RPMI7951 (cell line): ENCODE measurements around the gene AP2M1. TPM values are rescaled to one million over a fixed set of nuclear protein-coding genes. Genes with fewer than 3 reads are reported as not detected.

Source experiments
- DNase-seq: peaks from one replicate; pipeline ENCODE4 v3.0.0-alpha.2; 2012; ENCODE audit warnings: low read depth
- total RNA-seq: library from RNA; depleted of rRNA; stranded (reverse); fragments of >200 nt; shearing (Covaris generic); gene quantifications from 2 replicates; pipeline ENCODE4 v1.2.3, GENCODE V29; 2014

AP2M1 gene
- total RNA-seq, 1 experiment from 2014 or later: 699 TPM

DNA sequence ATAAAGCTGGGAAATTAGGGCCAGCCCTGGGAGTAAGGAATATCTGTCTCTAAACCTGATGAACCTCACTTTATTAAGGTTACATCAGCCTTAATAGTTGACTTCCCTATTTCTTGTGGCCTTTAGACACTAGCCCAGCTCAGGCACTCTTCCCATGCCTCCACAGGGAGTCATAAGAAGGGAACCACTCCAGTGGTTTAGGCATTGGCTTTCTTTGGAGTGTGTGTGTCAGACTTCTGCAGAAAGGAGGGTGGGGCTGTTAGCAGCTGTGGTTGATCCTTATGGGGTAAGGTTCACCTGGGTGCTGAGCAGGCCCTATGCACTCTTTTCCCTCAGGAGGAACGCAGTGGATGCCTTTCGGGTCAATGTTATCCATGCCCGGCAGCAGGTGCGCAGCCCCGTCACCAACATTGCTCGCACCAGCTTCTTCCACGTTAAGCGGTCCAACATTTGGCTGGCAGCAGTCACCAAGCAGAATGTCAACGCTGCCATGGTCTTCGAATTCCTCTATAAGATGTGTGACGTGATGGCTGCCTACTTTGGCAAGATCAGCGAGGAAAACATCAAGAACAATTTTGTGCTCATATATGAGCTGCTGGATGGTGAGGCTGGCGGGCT lies 4.0 kb downstream of the AP2M1 start:
- no peak for DNase-seq

DNA sequence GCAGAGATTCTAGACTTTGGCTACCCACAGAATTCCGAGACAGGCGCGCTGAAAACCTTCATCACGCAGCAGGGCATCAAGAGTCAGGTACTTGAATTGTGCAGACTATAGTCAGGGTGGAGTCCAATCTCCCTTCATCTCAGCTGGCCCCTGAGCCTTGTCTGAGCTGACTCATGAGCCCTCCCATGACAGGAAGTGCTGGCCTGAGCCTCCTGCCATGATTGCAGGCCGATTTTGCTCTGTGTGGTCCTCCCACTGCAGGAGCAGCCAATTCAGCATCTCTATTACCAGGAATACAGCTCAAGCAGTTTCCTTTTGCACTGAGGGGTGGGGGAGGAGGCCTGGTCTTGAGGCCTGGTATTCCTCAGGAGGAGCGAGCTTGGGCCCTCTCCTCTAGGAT lies 5.5 kb downstream of the AP2M1 start:
- peak; percentile 64 for DNase-seq

GRCh38 chr3:184181596-184181995 lies 6.9 kb downstream of the AP2M1 start:
- DNase-seq: no peak

- no peak for DNase-seq
Measured at GRCh38 chr3:184183679-184184078, 9.0 kb downstream of the AP2M1 start.

DNA sequence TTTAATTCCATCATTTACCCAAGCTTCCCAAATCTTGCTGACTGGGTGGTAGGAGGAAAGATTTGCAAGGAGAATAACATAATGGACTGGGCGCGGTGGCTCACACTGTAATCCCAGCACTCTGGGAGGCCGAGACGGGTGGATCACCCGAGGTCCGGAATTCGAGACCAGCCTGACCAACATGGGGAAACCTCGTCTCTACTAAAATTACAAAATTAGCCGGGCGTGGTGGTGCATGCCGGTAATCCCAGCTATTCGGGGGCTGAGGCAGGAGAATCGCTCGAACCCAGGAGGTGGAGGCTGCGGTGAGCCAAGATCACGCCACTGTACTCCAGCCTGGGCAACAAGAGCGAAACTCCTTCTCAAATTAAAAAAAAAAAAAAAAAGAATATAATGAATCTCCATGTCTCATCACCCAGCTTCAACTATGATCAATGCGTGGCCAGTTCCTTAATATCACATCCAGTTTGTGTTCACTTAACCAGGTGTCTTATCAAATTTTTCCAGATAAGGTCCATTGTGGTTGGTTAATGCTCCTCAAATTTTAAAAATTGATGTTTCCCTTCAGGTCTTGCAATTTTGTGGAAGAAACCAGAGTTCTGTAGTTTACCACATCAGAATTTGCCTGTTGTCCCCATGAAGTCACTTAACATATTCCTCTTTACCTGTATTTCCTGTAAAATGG lies 10.0 kb downstream of the AP2M1 start:
- DNase-seq: no peak

- peak; percentile 98 for DNase-seq
Measured at GRCh38 chr3:184185461-184186183, 11.0 kb downstream of the AP2M1 start.

GRCh38 chr3:184186184-184186901 lies 11.7 kb downstream of the AP2M1 start, which contains the start of gene ABCF3:
Gene ABCF3 (plus strand): TSS chr3:184186199. CDS start chr3:184186208, 9 bp downstream.
- peak; percentile 47 for DNase-seq

- DNase-seq: no peak
Measured at GRCh38 chr3:184186902-184187207, 12.2 kb downstream of the AP2M1 start.

DNA sequence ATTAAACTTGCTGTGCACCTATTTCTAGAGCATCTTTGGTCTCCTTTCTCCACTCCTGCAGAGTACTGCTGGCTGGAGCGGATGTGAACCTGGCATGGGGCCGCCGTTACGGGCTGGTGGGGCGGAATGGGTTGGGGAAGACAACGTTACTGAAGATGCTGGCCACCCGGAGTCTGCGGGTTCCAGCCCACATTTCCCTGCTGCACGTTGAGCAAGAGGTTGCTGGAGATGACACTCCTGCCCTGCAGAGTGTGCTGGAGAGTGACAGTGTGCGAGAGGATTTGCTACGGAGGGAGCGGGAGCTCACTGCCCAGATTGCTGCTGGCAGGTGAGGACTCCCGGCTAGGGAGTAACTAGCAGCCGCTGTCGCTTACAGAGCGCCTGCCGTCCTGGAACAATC lies 13.4 kb downstream of the AP2M1 start:
- no peak for DNase-seq

DNA sequence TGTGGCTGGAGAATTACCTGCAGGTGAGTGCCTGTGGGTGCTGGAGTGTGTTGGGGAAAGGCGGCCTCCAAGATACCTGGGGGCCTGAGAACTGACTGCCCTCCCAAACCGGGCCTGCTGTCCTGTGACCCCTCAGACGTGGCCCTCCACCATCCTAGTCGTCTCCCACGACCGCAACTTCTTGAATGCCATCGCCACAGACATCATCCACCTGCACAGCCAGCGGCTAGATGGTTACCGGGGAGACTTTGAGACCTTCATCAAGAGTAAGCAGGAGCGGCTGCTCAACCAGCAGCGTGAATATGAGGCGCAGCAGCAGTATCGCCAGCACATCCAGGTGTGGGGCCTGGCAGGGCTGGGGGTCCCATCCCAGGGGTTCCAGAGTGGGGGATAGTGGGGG lies 14.8 kb downstream of the AP2M1 start:
- DNase-seq: no peak

DNA sequence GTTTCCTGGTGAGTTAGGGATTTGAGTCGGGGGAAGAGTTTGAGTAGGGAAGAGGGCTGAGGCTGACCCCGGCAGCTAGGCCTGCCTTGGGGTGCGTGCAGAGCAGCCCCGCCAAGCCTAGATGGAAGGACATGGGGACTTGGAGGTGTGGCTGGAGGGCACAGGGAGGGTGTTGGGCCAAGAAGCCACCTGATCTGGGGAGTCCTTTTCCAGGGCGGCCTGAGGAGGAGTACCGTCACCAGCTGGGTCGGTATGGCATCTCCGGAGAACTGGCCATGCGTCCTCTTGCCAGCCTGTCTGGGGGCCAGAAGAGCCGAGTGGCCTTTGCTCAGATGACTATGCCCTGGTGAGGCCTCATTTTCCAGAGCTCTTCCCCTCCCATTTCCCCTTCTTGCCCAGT lies 18.2 kb downstream of the AP2M1 start:
- no peak for DNase-seq

DNA sequence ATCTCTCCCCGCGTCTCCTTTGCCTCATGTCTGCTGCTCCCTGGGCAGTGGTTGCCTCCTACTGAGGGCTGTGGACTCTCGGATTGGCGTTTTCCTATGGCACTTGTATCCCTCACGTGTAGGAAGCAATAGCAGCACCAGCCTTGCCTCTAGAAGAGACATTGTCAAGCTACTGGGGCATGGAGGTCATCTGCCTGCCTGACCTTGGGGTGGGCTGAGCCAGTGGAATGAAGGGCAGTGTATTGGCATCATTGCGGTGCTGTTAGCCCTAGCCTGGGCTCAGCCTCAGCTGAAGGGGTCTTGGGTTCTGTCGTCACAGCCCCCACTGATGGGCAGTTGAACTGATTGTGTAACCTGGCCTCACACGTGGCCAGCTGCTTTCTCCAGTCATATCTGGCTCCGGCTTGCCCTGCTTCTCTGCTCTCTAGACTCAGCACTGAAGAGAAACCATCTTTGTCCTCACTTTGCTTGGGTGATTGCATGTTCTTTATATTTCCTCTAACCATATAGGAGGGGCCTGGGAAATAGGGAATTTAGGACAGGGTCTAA lies 19.4 kb downstream of the AP2M1 start:
- DNase-seq: no peak

DNA sequence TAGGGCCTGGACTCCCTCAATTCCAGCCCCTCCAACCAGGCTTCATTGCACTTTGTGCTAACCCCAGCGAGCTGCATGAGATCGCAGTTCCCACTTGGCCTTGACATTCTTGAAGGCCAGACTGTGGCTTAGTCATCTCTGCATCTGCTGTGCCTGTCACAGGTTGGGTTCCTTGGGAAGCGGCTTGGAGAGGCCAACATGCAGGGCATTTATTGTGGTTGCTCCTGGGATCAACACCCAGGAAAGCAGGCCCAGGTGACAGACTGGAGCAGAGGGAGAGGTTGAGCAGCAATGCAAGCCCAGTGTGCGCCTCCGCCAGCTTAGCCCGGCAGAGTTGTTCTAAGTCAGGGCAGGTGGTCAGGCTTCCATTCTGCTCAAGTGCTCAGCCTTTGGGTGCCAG lies 21.9 kb downstream of the AP2M1 start:
- no peak for DNase-seq

- DNase-seq: no peak
Measured at GRCh38 chr3:184198509-184198908, 23.9 kb downstream of the AP2M1 start.

DNA sequence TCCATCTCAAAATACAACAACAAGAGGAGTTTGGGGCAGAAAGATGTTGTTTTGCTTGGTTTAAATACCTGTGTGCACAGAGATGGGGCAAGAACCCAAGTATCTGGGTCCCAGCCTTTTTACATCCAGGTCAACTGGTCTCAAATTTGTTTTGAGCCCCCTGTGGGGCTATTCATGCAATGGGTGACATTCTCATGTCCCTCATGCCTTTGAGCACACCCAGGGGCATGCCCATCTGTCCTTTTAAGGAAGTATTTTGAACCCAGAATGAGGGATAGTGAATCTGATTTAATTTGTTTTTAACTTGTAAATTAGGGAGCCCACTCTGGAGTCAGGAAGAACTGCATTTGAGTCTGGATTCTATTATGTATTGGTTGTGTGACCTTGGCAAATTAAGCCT lies 26.2 kb downstream of the AP2M1 start:
- no peak for DNase-seq

DNA sequence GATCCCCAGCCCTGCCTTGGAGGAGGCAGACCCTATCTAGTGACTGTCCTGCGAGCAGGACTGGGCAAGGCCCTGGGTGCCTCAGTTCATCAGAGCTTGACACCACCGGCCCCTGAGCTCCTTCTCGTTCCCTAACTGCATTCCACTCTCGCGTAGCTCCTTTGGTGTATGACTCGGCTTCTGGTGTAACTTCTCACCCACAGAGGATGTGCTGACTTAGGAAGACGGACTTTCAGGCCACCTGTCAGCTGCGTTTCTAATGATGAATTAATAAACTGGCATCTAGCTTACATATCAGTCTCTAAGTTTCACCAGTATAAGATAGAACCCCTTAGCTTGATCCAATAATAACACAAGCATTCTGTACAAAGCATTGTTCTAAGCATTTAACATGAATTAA lies 28.9 kb downstream of the AP2M1 start:
- no peak for DNase-seq

DNA sequence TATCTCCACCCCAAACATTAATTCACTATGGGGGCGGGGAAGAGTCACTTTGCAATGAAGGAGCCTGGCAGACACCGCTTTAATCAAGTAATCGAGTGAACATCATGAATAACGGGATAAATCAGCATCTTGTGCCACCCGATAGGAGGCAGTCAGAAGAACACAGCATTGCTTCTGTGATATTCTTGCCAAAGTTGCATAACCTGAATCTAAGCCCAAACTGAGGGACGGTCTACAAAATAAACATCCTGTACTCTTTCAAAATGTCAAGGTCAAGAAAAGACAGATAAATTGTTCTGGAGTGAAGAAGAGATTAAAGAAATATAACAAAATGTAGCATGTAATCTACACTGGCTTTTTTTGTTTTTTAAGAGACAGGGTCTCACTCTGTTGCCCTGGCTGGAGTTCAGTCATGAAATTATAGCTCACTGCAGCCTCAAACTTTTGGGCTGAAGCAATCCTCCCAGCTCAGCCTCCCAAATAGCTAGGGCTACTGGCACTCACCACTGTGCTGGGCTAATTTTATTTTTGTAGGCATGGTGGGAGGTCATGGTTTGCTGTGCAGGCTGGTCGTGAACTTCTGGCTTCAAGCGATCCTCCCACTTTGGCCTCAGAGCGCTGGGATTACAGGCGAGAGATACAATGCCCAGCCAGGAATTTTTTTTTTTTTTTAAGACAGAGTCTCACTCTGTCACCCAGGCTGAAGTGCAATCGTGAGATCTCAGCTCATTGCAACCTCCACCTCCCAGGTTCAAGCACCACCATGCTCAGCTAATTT lies 34.7 kb downstream of the AP2M1 start:
- DNase-seq: no peak

DNA sequence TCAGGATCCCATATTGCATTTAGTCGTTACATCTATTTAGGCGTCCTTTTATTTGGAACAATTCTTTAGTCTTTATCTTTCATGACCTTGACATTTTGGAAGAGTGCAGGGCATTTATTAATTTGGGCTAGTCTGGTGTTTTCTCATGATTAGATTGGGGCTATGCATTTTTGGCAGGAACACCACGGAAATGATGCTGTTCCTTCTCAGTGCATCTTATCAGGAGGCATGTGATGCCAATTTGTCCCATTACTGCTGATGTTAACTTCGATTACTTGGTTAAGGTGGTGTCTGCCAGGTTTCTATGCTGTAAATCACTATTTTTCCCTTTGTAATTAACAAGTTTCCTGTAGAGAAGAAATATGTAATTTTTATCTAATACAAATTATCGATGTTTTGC lies 36.6 kb downstream of the AP2M1 start:
- DNase-seq: no peak

DNA sequence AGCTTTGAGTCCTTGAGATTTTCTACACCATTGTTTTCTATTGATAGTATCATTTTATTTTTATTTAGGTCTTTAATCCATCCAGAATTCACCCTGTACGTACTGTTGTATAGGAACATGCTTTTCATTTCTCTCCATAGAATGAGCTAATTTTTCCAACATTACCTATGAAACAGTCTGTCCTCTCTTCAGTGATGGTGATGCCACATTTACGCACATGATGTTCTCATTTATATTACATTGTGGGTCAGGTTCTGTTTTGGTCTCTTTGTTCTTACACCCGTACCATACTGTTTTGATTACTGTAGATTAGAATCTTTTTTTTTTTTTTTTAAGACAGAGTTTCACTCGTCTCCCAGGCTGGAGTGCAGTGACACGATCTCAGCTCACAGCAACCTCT lies 37.1 kb downstream of the AP2M1 start:
- no peak for DNase-seq

DNA sequence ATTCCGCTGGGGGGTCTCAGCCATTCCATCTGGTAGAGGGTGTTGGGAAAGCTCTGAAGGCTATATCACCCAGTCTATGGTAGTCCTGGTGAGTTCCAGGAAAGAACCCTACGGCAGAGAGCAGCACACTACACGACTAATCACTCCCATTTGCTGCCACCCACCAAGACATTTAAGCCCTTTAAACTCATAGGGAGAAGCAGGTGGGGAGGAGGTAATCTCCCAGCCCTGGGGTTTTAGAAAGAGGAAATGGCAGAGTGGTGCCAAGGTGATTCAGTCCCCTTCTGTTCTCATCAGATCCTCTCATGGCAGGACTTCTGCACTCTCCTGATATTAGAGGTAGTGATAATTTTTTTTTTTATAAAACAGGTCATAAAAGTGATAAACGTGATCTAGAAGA lies 44.2 kb downstream of the AP2M1 start:
- no peak for DNase-seq

DNA sequence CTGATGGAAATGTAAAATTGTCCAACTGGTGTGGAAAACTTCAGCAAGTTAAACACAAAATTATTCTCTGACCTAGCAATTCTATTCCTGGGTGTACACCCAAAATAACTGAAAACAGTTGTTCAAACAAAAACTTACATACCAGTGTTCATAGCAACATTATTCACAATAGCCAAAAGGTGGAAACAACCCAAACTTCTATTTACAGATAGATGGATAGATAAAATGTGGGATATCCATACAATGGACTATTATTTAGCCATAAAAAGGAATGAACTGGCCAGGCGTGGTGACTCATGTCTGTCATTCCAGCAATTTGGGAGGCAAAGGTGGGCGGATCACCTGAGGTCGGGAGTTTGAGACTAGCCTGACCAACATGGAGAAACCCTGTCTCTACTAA lies 47.9 kb downstream of the AP2M1 start:
- no peak for DNase-seq

GRCh38 chr3:184223946-184224345 lies 49.3 kb downstream of the AP2M1 start:
- no peak for DNase-seq
